C4-2B (cell line): ENCODE measurements around the gene WNT1.

Source experiments
- H3K27ac ChIP-seq: fragments of 450-650 bp; 2 replicates; pipeline ENCODE4 v1.5.1; 2017
- CTCF ChIP-seq: fragments of 450-650 bp; conservative IDR thresholded peaks from 2 replicates; pipeline ENCODE4 v1.5.1; 2017; ENCODE audit warnings: mild to moderate bottlenecking
- ZFX ChIP-seq: fragments of 450-650 bp; IDR thresholded peaks from 2 replicates; pipeline ENCODE4 v1.6.1; 2017

Gene WNT1

DNA sequence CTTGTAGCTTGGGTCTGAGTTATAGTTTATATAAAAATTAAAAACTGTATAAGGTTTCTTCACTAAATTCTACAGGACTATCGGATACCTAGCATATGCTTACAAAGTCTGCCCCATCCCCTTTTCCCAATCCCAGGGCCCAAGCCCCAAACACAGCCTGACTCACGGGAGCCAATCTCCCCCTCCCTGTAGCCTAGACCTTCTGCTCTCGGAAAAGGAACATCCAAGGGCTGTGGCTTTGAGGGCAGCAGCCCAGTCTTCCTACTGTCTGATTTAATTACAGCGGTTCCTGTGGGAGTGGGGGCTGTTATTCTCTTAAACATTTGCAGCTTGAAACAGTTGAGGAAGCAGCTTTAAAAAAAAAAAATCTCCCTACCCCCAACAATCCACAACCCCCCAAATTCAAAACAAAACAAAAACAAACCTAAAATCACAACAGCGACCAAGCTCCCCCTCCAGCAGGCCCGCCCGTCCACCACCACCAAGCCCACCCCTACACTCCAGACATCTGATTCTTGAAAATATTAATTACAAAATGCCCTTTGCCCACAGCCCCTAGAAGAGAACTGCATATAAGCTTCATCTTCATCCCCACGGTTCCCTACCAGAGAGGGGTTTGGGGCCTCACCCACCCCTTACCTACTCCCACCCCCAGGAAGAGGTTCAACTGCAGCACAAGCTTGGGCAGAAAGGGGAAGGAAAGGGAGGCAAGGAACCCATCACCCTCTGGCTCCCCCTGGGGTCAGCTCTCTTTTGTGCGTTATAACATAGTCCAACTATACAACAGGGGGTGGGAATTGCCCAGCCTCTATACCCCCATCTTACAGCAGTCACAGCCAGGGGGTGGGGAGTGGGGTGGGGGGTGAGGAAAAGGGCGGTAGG, 41.6 kb downstream of the WNT1 start:
- no peak for TF ChIP-seq ZFX
- TF ChIP-seq CTCF = no peak; the same call in 1 of the 2 replicates
- peak overlapping the region; percentile 86 for H3K27ac ChIP-seq

DNA sequence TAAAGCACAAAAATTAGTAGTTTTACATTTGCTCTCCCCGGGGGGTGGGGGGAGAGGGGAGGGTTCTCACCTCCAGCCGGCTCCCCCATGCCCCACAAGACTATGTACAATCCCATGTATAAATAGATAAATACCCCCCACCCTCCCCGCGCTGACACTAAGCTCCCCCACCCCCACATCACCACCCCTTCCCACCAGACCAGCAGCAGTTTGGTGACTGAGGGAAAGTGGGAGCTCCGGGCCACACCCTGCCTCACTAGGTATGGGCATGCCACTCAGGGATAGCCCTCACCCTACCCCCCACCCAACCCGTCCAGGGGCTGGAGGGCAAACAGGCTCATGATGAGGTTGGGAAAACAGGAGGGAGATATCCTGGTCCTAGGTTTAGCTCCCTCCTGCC, 42.3 kb downstream of the WNT1 start:
- no peak for TF ChIP-seq CTCF
- no peak for TF ChIP-seq ZFX
- no peak overlapping the region for H3K27ac ChIP-seq

DNA sequence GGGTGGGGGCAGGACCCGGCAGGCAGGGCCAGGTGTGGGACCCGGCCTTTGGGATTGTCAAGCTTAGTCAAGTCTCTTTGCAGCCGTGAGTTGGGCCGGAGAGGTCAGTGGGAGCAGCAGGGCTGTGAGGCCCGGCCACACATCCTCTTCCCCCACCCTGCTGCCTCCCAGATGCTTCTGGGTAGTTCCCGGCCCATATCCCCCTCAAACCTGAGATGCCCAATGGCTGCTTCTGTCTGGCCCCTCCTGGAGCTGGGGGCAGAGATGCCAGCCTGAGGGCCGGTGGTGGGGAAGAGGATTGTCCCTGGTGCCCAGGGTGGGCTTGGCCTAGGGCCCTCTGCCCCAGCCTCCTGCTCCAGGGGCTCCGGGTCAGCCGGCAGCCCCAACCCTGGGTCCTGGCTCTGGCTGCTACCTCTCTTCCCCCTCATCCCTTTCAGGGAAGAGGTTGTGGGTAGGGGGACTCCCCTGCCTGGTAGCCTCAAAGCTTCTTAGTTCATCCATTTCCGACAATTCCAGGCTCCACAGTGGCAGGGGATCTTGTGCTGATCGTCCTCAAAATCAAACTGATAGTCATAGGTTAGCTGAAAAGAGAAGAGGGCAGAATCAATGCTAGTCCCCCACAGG, 43.3 kb downstream of the WNT1 start:
- no peak for TF ChIP-seq CTCF
- no peak for TF ChIP-seq ZFX
- no peak overlapping the region for H3K27ac ChIP-seq

DNA sequence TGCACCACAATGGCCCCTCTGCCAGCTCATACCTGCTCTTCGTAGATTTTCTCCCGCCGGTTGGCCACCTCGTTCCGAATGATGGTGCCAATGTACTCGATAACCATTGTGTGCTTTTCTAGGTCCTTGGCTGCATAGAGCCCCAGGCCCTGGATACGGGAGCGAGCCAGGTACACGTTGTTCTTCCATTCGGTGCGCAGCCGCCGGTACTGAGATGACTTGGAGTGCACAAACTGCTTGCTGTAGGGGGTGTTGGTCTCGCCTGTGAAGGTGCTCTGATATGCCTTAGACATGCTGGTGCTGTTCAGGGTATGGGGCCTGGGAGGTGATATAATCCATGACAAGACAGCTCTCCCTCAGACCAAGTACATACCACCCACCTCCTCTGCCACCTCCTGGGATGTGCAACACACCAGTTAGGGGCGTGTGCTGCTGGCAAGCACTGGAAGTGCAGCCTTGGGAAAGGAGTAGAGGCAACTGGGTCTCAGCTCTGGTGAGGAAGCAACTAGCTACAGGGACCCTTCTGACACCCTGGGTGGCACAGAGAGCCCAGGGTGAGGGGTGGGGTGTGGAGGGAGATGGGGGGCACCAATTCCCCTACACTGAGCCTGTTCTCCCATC, 44.5 kb downstream of the WNT1 start:
- no peak overlapping the region for H3K27ac ChIP-seq
- TF ChIP-seq CTCF (no peak), ZFX (no peak)

- no peak overlapping the region for H3K27ac ChIP-seq
- TF ChIP-seq ZFX = no peak
- no peak for TF ChIP-seq CTCF
Measured at GRCh38 chr12:49023812-49024211, 45.7 kb downstream of the WNT1 start.

DNA sequence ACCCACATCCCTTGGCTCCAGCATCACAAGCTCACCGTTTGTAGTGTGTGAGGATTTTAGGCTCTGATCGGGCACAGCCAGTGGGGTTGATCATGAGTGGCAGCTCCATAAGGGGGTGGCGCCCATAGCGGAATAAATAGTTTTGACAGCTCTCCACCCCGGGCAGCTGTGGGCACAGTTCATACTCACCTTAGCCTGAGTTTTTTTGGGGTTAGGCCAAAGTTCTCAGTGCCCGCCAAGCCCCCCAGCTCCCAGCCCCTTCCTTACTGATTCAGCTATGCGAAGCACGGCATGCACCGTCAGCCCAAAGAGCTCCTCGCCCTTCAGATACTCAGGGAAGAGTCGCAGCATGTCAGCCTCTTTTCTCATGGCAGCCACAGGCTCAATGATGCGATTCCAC, 46.4 kb downstream of the WNT1 start:
- TF ChIP-seq CTCF (no peak), ZFX (no peak)
- no peak overlapping the region for H3K27ac ChIP-seq

GRCh38 chr12:49025463-49025862, 47.3 kb downstream of the WNT1 start:
- TF ChIP-seq ZFX (no peak), CTCF (no peak)
- no peak overlapping the region for H3K27ac ChIP-seq
